ENCODE results near the gene ZNF831. TPM values are rescaled to one million over a fixed set of nuclear protein-coding genes. Genes with fewer than 3 reads are reported as not detected.

ZNF831 gene
- total RNA-seq, 1 donor = not detected

DNA sequence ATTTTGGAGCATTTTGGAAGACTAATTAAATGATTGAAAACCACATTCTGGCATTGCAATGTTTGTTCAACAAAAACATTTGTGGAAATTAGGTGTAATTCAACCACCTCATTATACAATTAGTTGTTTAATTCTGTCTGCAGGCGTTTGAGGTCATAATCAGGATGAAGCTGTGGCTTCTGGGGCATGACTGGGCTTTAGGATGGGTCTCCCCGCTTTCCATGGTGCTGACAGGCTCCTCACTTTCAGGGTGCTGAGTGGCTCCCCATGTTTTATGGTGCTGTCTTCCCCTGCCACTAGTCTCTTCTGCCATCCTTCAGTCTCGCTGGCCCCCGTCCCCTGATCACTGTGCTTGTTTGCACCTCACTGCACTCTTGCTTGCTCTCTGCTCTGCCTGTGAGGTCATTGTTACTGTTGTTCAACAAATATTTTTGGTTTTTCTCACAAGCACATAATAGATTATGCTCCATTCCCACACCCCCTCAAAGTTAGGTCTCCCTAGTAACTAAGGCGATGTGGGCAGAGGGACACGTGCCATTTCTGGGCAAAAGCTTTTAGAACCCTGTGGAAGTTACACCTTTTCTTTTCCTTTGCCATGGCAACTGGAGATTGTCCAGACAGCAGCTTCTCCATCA lies 25.4 kb upstream of the ZNF831 start:
- no peak overlapping the region for H3K4me3 ChIP-seq (ENCODE audit: low read depth, low read length)
- DNase-seq (ENCODE audit: low read depth) = no peak
- no peak for TF ChIP-seq CTCF (IDR thresholded peaks at IDR 0.05; ENCODE audit: insufficient read depth, low read depth, low read length)

DNA sequence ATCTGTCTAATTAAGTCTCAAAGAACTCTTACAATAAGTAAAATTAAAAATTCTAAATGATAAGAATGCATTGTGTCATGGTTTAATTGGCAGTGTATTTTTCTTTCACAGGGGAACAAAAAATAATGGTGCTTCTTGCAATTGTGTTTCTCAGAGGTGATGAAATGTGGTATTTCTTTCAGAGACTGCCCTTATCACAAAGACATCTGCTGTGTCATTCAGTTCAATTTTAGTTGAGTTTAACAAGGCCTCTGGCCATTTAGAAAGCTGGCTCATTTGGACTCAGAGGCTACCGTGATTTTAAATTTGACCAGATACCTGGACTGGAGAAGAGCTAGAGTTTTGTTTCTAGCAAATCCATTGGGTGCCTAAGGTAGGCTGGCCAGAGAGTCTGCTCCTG lies 23.6 kb upstream of the ZNF831 start:
- no peak for DNase-seq (ENCODE audit: low read depth)
- H3K4me3 ChIP-seq (ENCODE audit: low read depth, low read length) = no peak overlapping the region
- TF ChIP-seq CTCF (IDR thresholded peaks at IDR 0.05; ENCODE audit: insufficient read depth, low read depth, low read length) = no peak

DNA sequence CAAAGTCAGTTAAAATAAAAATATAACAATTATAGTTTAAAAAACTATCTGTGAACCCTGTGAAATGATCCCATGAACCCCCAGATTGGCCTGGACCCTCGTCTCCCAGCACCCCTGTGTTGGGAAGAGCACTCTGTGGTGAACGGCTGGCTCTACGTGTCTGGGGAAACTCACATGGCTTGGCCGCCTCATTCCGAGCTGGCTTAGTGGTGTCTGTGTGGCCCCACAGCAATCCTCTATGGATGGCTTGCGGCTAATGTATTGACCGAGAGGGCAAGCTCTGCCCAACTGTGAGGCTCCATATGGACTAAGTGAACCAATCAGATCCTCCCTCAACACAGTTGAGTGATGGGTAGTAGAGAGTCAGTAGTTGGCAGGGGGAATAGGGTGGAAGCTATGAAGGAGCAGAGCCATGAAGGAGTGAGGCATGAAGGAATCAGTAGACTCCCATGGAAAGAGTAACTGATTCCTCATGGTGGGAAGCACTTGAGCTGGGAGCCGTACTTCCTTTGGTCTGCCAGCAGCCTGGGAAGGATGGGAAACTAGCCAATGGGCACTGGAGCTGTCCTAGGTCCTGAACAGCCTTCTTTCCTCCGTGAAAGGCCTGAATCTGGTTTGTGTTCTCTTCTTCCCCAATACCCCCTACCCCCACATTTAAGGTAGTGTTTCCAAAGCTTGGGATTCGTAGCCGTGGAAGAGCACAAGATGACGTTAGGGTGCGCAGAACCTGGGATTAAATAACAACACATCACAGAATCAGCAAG lies 21.6 kb upstream of the ZNF831 start:
- TF ChIP-seq CTCF (IDR thresholded peaks at IDR 0.05; ENCODE audit: insufficient read depth, low read depth, low read length) = no peak
- DNase-seq (ENCODE audit: low read depth) = no peak

DNA sequence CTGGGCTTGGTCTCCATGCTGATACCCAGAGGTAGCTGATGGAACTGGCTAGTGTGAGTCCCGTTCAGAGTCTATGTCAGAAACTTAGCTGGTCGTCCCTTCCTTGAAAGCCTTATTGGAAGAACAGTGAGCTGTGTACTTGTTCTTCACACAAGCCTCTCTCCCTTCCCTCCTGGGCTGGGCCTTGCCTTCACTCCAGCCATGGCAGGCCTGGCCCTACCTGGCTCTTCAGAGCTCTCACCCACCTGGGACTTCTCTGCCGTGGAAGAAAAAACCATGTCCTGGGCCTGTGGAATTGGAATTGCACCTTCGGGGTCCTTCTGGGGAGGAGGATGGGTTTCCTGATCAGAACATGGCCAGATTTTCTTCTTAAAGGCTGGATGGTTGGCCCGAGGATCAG lies 20.3 kb upstream of the ZNF831 start:
- H3K4me3 ChIP-seq (ENCODE audit: low read depth, low read length) = no peak overlapping the region
- TF ChIP-seq CTCF (IDR thresholded peaks at IDR 0.05; ENCODE audit: insufficient read depth, low read depth, low read length) = no peak
- no peak for DNase-seq (ENCODE audit: low read depth)

More for the DNA sequence above, 21.6 kb upstream of the ZNF831 start:
- H3K4me3 ChIP-seq (ENCODE audit: low read depth, low read length) = no peak overlapping the region

DNA sequence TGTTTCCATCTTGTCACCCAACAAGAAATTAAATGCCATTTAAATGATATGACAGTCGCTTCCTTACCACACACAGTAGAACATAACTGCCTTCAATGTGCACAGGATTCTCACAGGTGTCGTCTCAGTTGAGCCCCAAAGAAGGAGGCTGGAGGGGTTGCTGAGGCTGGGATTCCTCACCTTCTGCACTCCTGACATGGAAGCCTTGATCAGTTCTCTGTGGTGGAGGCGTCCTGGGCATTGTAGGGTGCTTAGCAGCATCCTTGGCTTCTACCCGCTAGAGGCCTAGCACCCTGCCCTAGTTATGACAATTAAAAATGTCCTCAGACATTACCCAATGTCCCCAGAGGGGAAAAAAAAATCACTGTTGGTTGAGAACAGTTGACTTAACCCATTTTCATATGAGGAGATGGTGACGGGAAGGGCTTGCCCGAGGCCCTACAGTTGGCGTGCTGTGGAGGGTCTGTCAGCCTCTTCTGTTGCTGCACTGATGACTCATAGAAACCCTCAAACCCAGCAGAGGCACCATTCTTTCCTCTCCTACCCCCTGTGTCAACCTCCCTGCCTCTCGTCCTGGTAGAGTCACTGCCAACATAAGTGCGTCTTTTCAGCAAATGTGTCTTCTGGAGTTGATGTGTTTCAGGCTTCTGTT lies 19.3 kb upstream of the ZNF831 start:
- H3K4me3 ChIP-seq (ENCODE audit: low read depth, low read length) = no peak overlapping the region
- no peak for TF ChIP-seq CTCF (IDR thresholded peaks at IDR 0.05; ENCODE audit: insufficient read depth, low read depth, low read length)
- DNase-seq (ENCODE audit: low read depth) = no peak

DNA sequence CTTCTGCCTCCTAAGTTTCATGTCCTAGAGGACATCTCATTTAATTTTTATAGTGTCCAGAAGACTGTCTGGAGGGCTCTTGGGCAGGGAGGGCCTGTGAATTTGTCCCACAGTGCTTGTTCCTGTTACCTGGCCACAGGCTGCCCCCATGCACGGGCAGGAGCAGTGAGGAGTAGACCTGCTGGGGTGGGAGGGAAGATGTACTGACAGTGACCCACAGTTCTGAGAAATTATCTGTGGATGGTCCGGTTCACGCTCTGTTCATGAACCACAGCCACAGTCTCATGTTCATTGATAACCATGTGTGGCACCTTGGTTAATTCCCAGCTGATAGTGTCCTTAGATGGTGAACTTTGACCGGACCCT lies 18.8 kb upstream of the ZNF831 start:
- TF ChIP-seq CTCF (IDR thresholded peaks at IDR 0.05; ENCODE audit: insufficient read depth, low read depth, low read length) = no peak
- H3K4me3 ChIP-seq (ENCODE audit: low read depth, low read length) = no peak overlapping the region
- no peak for DNase-seq (ENCODE audit: low read depth)

Measured in fibroblast of villous mesenchyme (primary cell).